ENCODE results near the gene KMT2A.

GRCh38 chr11:118427707-118428106 lies 8.6 kb upstream of the KMT2A start:
- no peak for TF ChIP-seq POLR2A (IDR thresholded peaks at IDR 0.05)
- TF ChIP-seq CTCF (IDR thresholded peaks at IDR 0.05): no peak
- TF ChIP-seq POLR2AphosphoS5 (IDR thresholded peaks at IDR 0.05): no peak

Data from sigmoid colon (tissue), 4 donors.